Hematopoietic multipotent progenitor cell treated with erythropoietin and hydrocortisone succinate and interleukin-3 and kit ligand, for 6 days (in vitro differentiated cells): Measurements from ENCODE around the gene MLLT1.
A peak's percentile ranks its signal among the peaks of the same experiment; 100 is the strongest.

Experiments used
- DNase-seq: peaks from one replicate; pipeline ENCODE4 v3.0.0-alpha.2; 2015

Gene MLLT1

GRCh38 chr19:6204866-6205723, 74.7 kb downstream of the MLLT1 start:
- DNase-seq, result no peak

- DNase-seq, result no peak
These were observed 75.6 kb downstream of the MLLT1 start for GRCh38 chr19:6204212-6204611.

GRCh38 chr19:6199240-6199994, 80.4 kb downstream of the MLLT1 start:
- DNase-seq, result peak; percentile 99

- DNase-seq, result peak; percentile 16
These were observed 80.9 kb downstream of the MLLT1 start for GRCh38 chr19:6198896-6199239.

- no peak for DNase-seq
These were observed 83.4 kb downstream of the MLLT1 start for GRCh38 chr19:6196361-6196760.

GRCh38 chr19:6188811-6189210, 91.0 kb downstream of the MLLT1 start:
- DNase-seq, result no peak

GRCh38 chr19:6187374-6187773, 92.4 kb downstream of the MLLT1 start:
- no peak for DNase-seq

- no peak for DNase-seq
These were observed 93.6 kb downstream of the MLLT1 start for GRCh38 chr19:6185835-6186834.

- no peak for DNase-seq
These were observed 94.5 kb downstream of the MLLT1 start for GRCh38 chr19:6185093-6185834.

GRCh38 chr19:6181119-6181518, 98.7 kb downstream of the MLLT1 start:
- DNase-seq, result no peak

GRCh38 chr19:6173190-6173589, 106.6 kb downstream of the MLLT1 start:
- no peak for DNase-seq

- DNase-seq, result no peak
These were observed 107.5 kb downstream of the MLLT1 start for GRCh38 chr19:6172074-6172863.

- DNase-seq, result no peak
These were observed 112.7 kb downstream of the MLLT1 start for GRCh38 chr19:6167115-6167514.

GRCh38 chr19:6164906-6165531, 114.8 kb downstream of the MLLT1 start:
- no peak for DNase-seq

- DNase-seq, result peak; percentile 82
These were observed 118.4 kb downstream of the MLLT1 start for GRCh38 chr19:6161271-6161850.
